H1 (cell line): ENCODE data around the gene MCHR1. TPM values are rescaled to one million over a fixed set of nuclear protein-coding genes. Genes with fewer than 3 reads are reported as not detected.

Source experiments
- CTCF ChIA-PET: fragments of 300-600 bp; sonication (Branson Sonifier 250); formaldehyde crosslinking; loops from one replicate; lab custom pipeline; 2021; ENCODE audit not compliant: partially characterized antibody; lab: Charles Lee
- POLR2A ChIA-PET: fragments of 300-600 bp; sonication (Branson Sonifier 250); formaldehyde crosslinking; loops from one replicate; lab custom pipeline; 2021; ENCODE audit warnings: inconsistent platforms; ENCODE audit not compliant: partially characterized antibody; lab: Charles Lee
- DNase-seq, 2 experiments: peaks; one replicate each; pipeline versions ENCODE4 v3.0.0 to v3.0.0-alpha.2; 2010 to 2022; ENCODE audit warnings: low spot score in 2 of 2, low read depth in 1 of 2, mixed read lengths in 1 of 2
- FAIRE-seq: peaks from 2 replicates; lab custom pipeline; 2011; peaks lifted over from hg19 to GRCh38; lab: Jason Lieb, UNC
- H2AFZ ChIP-seq: 2 replicates; pipeline ENCODE4 v1.8.1; 2012; ENCODE audit warnings: low read length, inconsistent platforms
- H2AK5ac ChIP-seq: 2 replicates; pipeline ENCODE4 v1.6.1; 2013; ENCODE audit warnings: low read depth, low read length
- H2BK120ac ChIP-seq: replicated peaks from 2 replicates; pipeline ENCODE3; 2013; ENCODE audit warnings: low read depth, low read length, inconsistent platforms
- H2BK12ac ChIP-seq: 2 replicates; pipeline ENCODE4 v1.6.1; 2013; ENCODE audit warnings: low read depth, low read length
- H2BK15ac ChIP-seq: 2 replicates; pipeline ENCODE4 v1.6.1; 2013; ENCODE audit warnings: low read length
- H2BK20ac ChIP-seq: 2 replicates; pipeline ENCODE4 v1.6.1; 2013; ENCODE audit warnings: low read length
- H2BK5ac ChIP-seq: 2 replicates; pipeline ENCODE4 v1.6.1; 2013; ENCODE audit warnings: low read depth, low read length
- H3K14ac ChIP-seq: 2 replicates; pipeline ENCODE4 v1.6.1; 2013; ENCODE audit warnings: inconsistent platforms; ENCODE audit not compliant: insufficient read length
- H3K18ac ChIP-seq: 2 replicates; pipeline ENCODE4 v1.6.1; 2013; ENCODE audit warnings: low read length; ENCODE audit errors: extremely low read depth
- H3K23ac ChIP-seq: 2 replicates; pipeline ENCODE4 v1.6.1; 2013; ENCODE audit warnings: inconsistent platforms; ENCODE audit not compliant: insufficient read length
- H3K23me2 ChIP-seq: 2 replicates; pipeline ENCODE4 v1.6.1; 2013; ENCODE audit warnings: low read depth, low read length
- H3K27ac ChIP-seq: 2 replicates; pipeline ENCODE4 v1.6.1; 2011; ENCODE audit warnings: low read depth, low read length, inconsistent platforms
- H3K27me3 ChIP-seq, 4 experiments: replicated peaks in 1 of 4; 1 replicate in 1 of 4; 2 replicates in 3 of 4; pipeline versions ENCODE4 v1.6.1 to v1.8.1; 2011 to 2013; ENCODE audit warnings: low read length in 3 of 4, mild to moderate bottlenecking in 3 of 4, inconsistent platforms in 2 of 4, mixed read lengths in 2 of 4, moderate library complexity in 1 of 4; ENCODE audit not compliant: control insufficient read depth in 3 of 4, insufficient read depth in 3 of 4; ENCODE audit errors: extremely low read depth in 1 of 4
- H3K36me3 ChIP-seq, 4 experiments: 2 replicates each; pipeline versions ENCODE4 v1.6.1 to v1.8.1; 2011 to 2013; ENCODE audit warnings: mild to moderate bottlenecking in 4 of 4, low read length in 3 of 4, moderate library complexity in 2 of 4, control low read depth in 1 of 4, inconsistent platforms in 1 of 4; ENCODE audit not compliant: insufficient read depth in 4 of 4, control insufficient read depth in 2 of 4
- H3K4ac ChIP-seq: replicated peaks from 2 replicates; pipeline ENCODE3; 2013; ENCODE audit warnings: low read length, low read depth, mixed read lengths, inconsistent platforms; ENCODE audit not compliant: insufficient read length
- H3K4me1 ChIP-seq, 4 experiments: replicated peaks in 1 of 4; 1 replicate in 1 of 4; 2 replicates in 3 of 4; pipeline versions ENCODE4 v1.6.1 to v1.8.1; 2011 to 2013; ENCODE audit warnings: low read length in 3 of 4, inconsistent platforms in 2 of 4, mixed read lengths in 1 of 4; ENCODE audit not compliant: insufficient read depth in 4 of 4, control insufficient read depth in 3 of 4
- H3K4me2 ChIP-seq, 2 experiments: 2 replicates each; pipeline versions ENCODE4 v1.6.1 to v1.8.1; 2011 to 2013; ENCODE audit warnings: low read depth in 2 of 2, low read length in 2 of 2, control low read depth in 1 of 2, inconsistent platforms in 1 of 2, mild to moderate bottlenecking in 1 of 2; ENCODE audit not compliant: insufficient read depth in 1 of 2
- H3K4me3 ChIP-seq, 4 experiments: fragments of 200-600, 300-600 bp in 1 of 4; sonication (generic), shearing (Covaris generic), sonication (Bioruptor Twin) in 1 of 4; 2 replicates each; pipeline versions ENCODE4 v1.5.1 to v1.8.1; 2011 to 2016; ENCODE audit warnings: low read length in 4 of 4, low read depth in 3 of 4, control low read depth in 2 of 4, inconsistent platforms in 2 of 4, mild to moderate bottlenecking in 2 of 4, mixed read lengths in 1 of 4, moderate library complexity in 1 of 4; ENCODE audit not compliant: insufficient read depth in 2 of 4; ENCODE audit errors: extremely low read depth in 1 of 4
- H3K56ac ChIP-seq: replicated peaks from 2 replicates; pipeline ENCODE3; 2013; ENCODE audit warnings: low read depth, mild to moderate bottlenecking, mixed read lengths, low read length, inconsistent platforms; ENCODE audit not compliant: insufficient read length
- H3K79me1 ChIP-seq: 2 replicates; pipeline ENCODE4 v1.6.1; 2013; ENCODE audit warnings: low read depth, low read length, control low read depth
- H3K79me2 ChIP-seq, 2 experiments: 2 replicates each; pipeline versions ENCODE4 v1.6.1 to v1.8.1; 2012 to 2013; ENCODE audit warnings: low read length in 2 of 2, mild to moderate bottlenecking in 2 of 2, inconsistent platforms in 1 of 2; ENCODE audit not compliant: insufficient read depth in 2 of 2, control insufficient read depth in 1 of 2
- H3K9ac ChIP-seq, 4 experiments: replicated peaks in 1 of 4; 1 replicate in 1 of 4; 2 replicates in 3 of 4; pipeline versions ENCODE4 v1.6.1 to v1.8.1; 2011 to 2013; ENCODE audit warnings: low read depth in 3 of 4, low read length in 3 of 4, control low read depth in 2 of 4, mild to moderate bottlenecking in 2 of 4, moderate library complexity in 2 of 4, inconsistent platforms in 1 of 4; ENCODE audit errors: extremely low read depth in 1 of 4
- H3K9me3 ChIP-seq, 2 experiments: 2 replicates each; pipeline versions ENCODE4 v1.6.1 to v1.8.1; 2012 to 2013; ENCODE audit warnings: mild to moderate bottlenecking in 2 of 2, moderate library complexity in 2 of 2, control low read depth in 1 of 2, inconsistent platforms in 1 of 2, low read depth in 1 of 2, low read length in 1 of 2, mixed read lengths in 1 of 2; ENCODE audit not compliant: insufficient read depth in 2 of 2
- H4K20me1 ChIP-seq, 2 experiments: replicated peaks in 1 of 2; 2 replicates each; pipeline versions ENCODE3 to v1.8.1; 2011 to 2013; ENCODE audit warnings: inconsistent platforms in 2 of 2, low read length in 2 of 2, mild to moderate bottlenecking in 1 of 2; ENCODE audit not compliant: insufficient read depth in 2 of 2, control insufficient read depth in 1 of 2
- H4K5ac ChIP-seq: 2 replicates; pipeline ENCODE4 v1.6.1; 2013; ENCODE audit warnings: low read length, low read depth, mixed read lengths, inconsistent platforms; ENCODE audit not compliant: insufficient read length
- H4K8ac ChIP-seq: 2 replicates; pipeline ENCODE4 v1.8.0; 2013; ENCODE audit warnings: mild to moderate bottlenecking, moderate library complexity, low read length, inconsistent platforms; ENCODE audit not compliant: insufficient read depth; ENCODE audit errors: extremely low read depth
- H4K91ac ChIP-seq: replicated peaks from 2 replicates; pipeline ENCODE3; 2013; ENCODE audit warnings: low read length, mixed read lengths, inconsistent platforms; ENCODE audit not compliant: insufficient read length
- ASH2L ChIP-seq: fragments of 200-600, 300-600 bp; sonication (generic); IDR thresholded peaks from one replicate; pipeline ENCODE4 v1.7.1; 2017; ENCODE audit warnings: low read length
- CHD1 ChIP-seq: IDR thresholded peaks from 2 replicates; pipeline ENCODE4 v1.6.1; 2012; ENCODE audit warnings: low read depth, low read length, improper control_type of control experiment
- CTCF ChIP-seq, 3 experiments: IDR thresholded peaks; 1 replicate in 2 of 3; 2 replicates in 1 of 3; pipeline versions ENCODE4 v1.5.1 to v1.6.1; 2011; ENCODE audit warnings: low read length in 3 of 3, mild to moderate bottlenecking in 3 of 3, inconsistent platforms in 2 of 3, low read depth in 1 of 3, moderate library complexity in 1 of 3; ENCODE audit not compliant: insufficient read depth in 1 of 3; ENCODE audit errors: control extremely low read depth in 1 of 3
- E2F6 ChIP-seq: IDR thresholded peaks from 2 replicates; pipeline ENCODE4 v1.6.1; 2012; ENCODE audit warnings: inconsistent platforms
- KDM4A ChIP-seq: IDR thresholded peaks from one replicate; pipeline ENCODE4 v1.7.1; 2012; ENCODE audit warnings: low read depth, mild to moderate bottlenecking, moderate library complexity, low read length, inconsistent platforms; ENCODE audit not compliant: severe bottlenecking
- WGBS, 2 experiments: shearing (Covaris generic) in 1 of 2; methylation state at CpG; one replicate each; pipeline versions ENCODE4 v1.1.6 to v1.1.7; 2013 to 2015; ENCODE audit warnings: low lambda C conversion rate in 2 of 2, mixed read lengths in 2 of 2, inconsistent platforms in 1 of 2, low coverage in 1 of 2, missing lambda C conversion rate in 1 of 2; ENCODE audit not compliant: insufficient replicate concordance in 2 of 2, insufficient coverage in 1 of 2, insufficient read length in 1 of 2; ENCODE audit errors: extremely low coverage in 1 of 2, missing lambda C conversion rate in 1 of 2; 5-methylcytosine and 5-hydroxymethylcytosine counted together
- polyA plus RNA-seq, 7 experiments: library from polyadenylated mRNA; depleted of rRNA in 3 of 7; stranded (reverse) in 5 of 7; unstranded in 2 of 7; fragments of >200 nt in 5 of 7; fragments of 200-250 nt in 2 of 7; gene quantifications; 1 replicate in 5 of 7; 2 replicates in 1 of 7; 4 replicates in 1 of 7; pipeline versions ENCODE4 v1.2.1 to v1.2.3, GENCODE V29; 2011 to 2013; ENCODE audit warnings: missing spikeins in 2 of 7, mixed read lengths in 2 of 7
- total RNA-seq: library from RNA; stranded (reverse); fragmentation: NEBNext Ultra II Directional; extraction: Animal tissue kit (Norgen Biotek cat#: 25700); gene quantifications from 2 replicates; pipeline ENCODE4 v1.2.1, GENCODE V29; 2021

The MCHR1 gene
- total and polyA plus RNA-seq, 2 of the 8 experiments (the other 6 are each of a cell fraction or from before 2014, with no cell fraction given), result 0.91 to 7.6 TPM

- 2% methylated on average over 38 of the region's 82 CpGs; no CpG with 5 or more reads in 1 of the 2 experiments for WGBS, 2 experiments
- peak within 1 kb of the TSS; percentile 78 to 89 (median 80) for H3K9ac ChIP-seq
- peaks cover 12 to 43% of the 10 kb centered on the region in 2 experiments for H3K79me2 ChIP-seq
- peak within 1 kb of the TSS; percentile 90 for H3K18ac ChIP-seq
- H4K91ac ChIP-seq, result no peak within 1 kb of the TSS
- no peak within 1 kb of the TSS for H3K23ac ChIP-seq
- CTCF ChIA-PET, result interaction anchor here (1.2 to 1.4 kb wide), 2 partner anchors 9 to 112 kb away, joined by 4 to 5 read pairs; no protein-coding TSS in a partner anchor
- no peaks in the 10 kb centered on the region for H3K9me3 ChIP-seq
- peak within 1 kb of the TSS; percentile 80 for H3K56ac ChIP-seq
- DNase-seq, result peak; percentile 98 to 99
- H3K23me2 ChIP-seq, result peaks cover 13% of the 10 kb centered on the region; the same call in 1 of the 2 replicates
- H4K8ac ChIP-seq, result peak within 1 kb of the TSS; percentile 87
- peak within 1 kb of the TSS; percentile 95 to 100 for H3K4me2 ChIP-seq
- H3K36me3 ChIP-seq, result no peaks in the 10 kb centered on the region
- no peak within 1 kb of the TSS for H3K27ac ChIP-seq
- H4K20me1 ChIP-seq, result peaks cover 8 to 10% of the 10 kb centered on the region in 2 experiments
- H2BK20ac ChIP-seq, result no peak within 1 kb of the TSS
- peak within 1 kb of the TSS; percentile 74 to 96 (median 81) for H3K4me3 ChIP-seq
- peaks cover 10% of the 10 kb centered on the region for H3K79me1 ChIP-seq
- peak within 1 kb of the TSS; percentile 94 for H2AFZ ChIP-seq
- H2BK5ac ChIP-seq, result no peak within 1 kb of the TSS; the same call in 1 of the 2 replicates
- H2BK12ac ChIP-seq, result 0 out of 2 replicates have a peak within 1 kb of the TSS, but pooled peaks have one; percentile 75
- no peak within 1 kb of the TSS for H3K14ac ChIP-seq
- no peaks in the 10 kb centered on the region for H3K27me3 ChIP-seq
- FAIRE-seq, result peak; percentile 78
- H3K4me1 ChIP-seq, result peaks cover 0 to 8% (median 4%) of the 10 kb centered on the region in 4 experiments; a peak in 6 of 7 replicates
- H4K5ac ChIP-seq, result peak within 1 kb of the TSS; percentile 97
- 0 out of 2 replicates have a peak within 1 kb of the TSS, but pooled peaks have one; percentile 18 for H2BK15ac ChIP-seq
- H2BK120ac ChIP-seq, result no peak within 1 kb of the TSS
- no peak within 1 kb of the TSS for H2AK5ac ChIP-seq
- no peak within 1 kb of the TSS for H3K4ac ChIP-seq
- POLR2A ChIA-PET, result interaction anchor here (0.6 to 1.9 kb wide), 12 partner anchors 9 to 244 kb away, joined by 3 to 8 read pairs (median 3); no protein-coding TSS in a partner anchor
- TF ChIP-seq KDM4A (peak; percentile 71), CHD1 (no peak), CTCF (IDR thresholded peaks at IDR 0.05; ENCODE audit: control extremely low read depth in 1 of 3, insufficient read depth in 1 of 3, low read depth in 1 of 3, low read length in 3 of 3) (no peak), ASH2L (peak; percentile 92), E2F6 (peak; percentile 53)
Observed at GRCh38 chr22:40636380-40637182, 42.7 kb upstream of the MCHR1 start, which contains the start of gene MRTFA. Gene MRTFA, minus strand, starts transcription at chr22:40636719.
